OCI-LY7 (cell line): ENCODE measurements around the gene SLC25A30. TPM values are rescaled to one million over a fixed set of nuclear protein-coding genes. Genes with fewer than 3 reads are reported as not detected.
"Not testable (repeated sequence)": the region's sequence is repeated elsewhere in the genome, so short reads cannot be mapped to it uniquely, and the experiment has no call there.

Source experiments
- BruUV-seq: library from RNA; stranded (reverse); fragments of 400-500 nt; replicated peaks from 2 replicates; lab custom pipeline; 2021; lab: Mats Ljungman, UMichigan
- CTCF ChIA-PET: fragments of 300-600 bp; sonication (Branson Sonifier 250); formaldehyde crosslinking; loops from one replicate; lab custom pipeline; 2022; ENCODE audit warnings: antibody characterized with exemption; ENCODE audit not compliant: unreplicated experiment; lab: Charles Lee
- POLR2A ChIA-PET: fragments of 300-600 bp; sonication (Branson Sonifier 250); formaldehyde crosslinking; loops from one replicate; lab custom pipeline; 2022; ENCODE audit warnings: antibody characterized with exemption; lab: Charles Lee
- DNase-seq: peaks from one replicate; pipeline ENCODE4 v3.0.0-alpha.2; 2015; ENCODE audit warnings: low spot score
- H2AFZ ChIP-seq: fragments of 200-600 bp; sonication (generic), shearing (Covaris generic); 2 replicates; pipeline ENCODE4 v1.6.1; 2014; ENCODE audit warnings: mild to moderate bottlenecking, antibody characterized with exemption, low read length, moderate library complexity
- H3K27ac ChIP-seq: fragments of 200-600 bp; sonication (generic); 2 replicates; pipeline ENCODE4 v1.5.1; 2014; ENCODE audit warnings: mixed run types, low read depth, mild to moderate bottlenecking, moderate library complexity, low read length, inconsistent platforms; ENCODE audit not compliant: poor library complexity, severe bottlenecking
- H3K36me3 ChIP-seq: fragments of 200-600 bp; sonication (generic); 2 replicates; pipeline ENCODE4 v1.6.1; 2014; ENCODE audit warnings: mild to moderate bottlenecking, antibody characterized with exemption, low read length, moderate library complexity, mixed read lengths; ENCODE audit not compliant: insufficient read depth
- H3K4me1 ChIP-seq: fragments of 200-600 bp; sonication (generic); 2 replicates; pipeline ENCODE4 v1.5.1; 2014; ENCODE audit warnings: mild to moderate bottlenecking, low read length; ENCODE audit not compliant: insufficient read depth, poor library complexity, severe bottlenecking
- H3K4me2 ChIP-seq: fragments of 200-600 bp; sonication (generic); 2 replicates; pipeline ENCODE4 v1.6.1; 2014; ENCODE audit warnings: mild to moderate bottlenecking, low read length
- H3K4me3 ChIP-seq: fragments of 200-600 bp; sonication (generic); 2 replicates; pipeline ENCODE4 v1.5.1; 2014; ENCODE audit warnings: mild to moderate bottlenecking, low read depth, low read length; ENCODE audit not compliant: poor library complexity, severe bottlenecking
- H3K79me2 ChIP-seq: fragments of 200-600 bp; sonication (generic); 2 replicates; pipeline ENCODE4 v1.6.1; 2016; ENCODE audit warnings: low read depth, mild to moderate bottlenecking, low read length, moderate library complexity, mixed read lengths; ENCODE audit not compliant: insufficient read depth
- H3K9me2 ChIP-seq: fragments of 200-600 bp; sonication (generic); 2 replicates; pipeline ENCODE4 v1.6.1; 2016; ENCODE audit warnings: mild to moderate bottlenecking, low read length, mixed read lengths; ENCODE audit not compliant: insufficient read depth
- H3K9me3 ChIP-seq: fragments of 200-600 bp; sonication (generic); 2 replicates; pipeline ENCODE4 v1.6.1; 2014; ENCODE audit warnings: mild to moderate bottlenecking, mixed run types, low read length, mixed read lengths
- H4K20me1 ChIP-seq: fragments of 200-600 bp; sonication (generic); 2 replicates; pipeline ENCODE4 v1.6.1; 2014; ENCODE audit warnings: mild to moderate bottlenecking, antibody characterized with exemption, low read length, moderate library complexity, mixed read lengths; ENCODE audit not compliant: insufficient read depth
- CTCF ChIP-seq: fragments of 200-600 bp; sonication (generic); conservative IDR thresholded peaks from 2 replicates; pipeline ENCODE4 v1.5.1; 2014; ENCODE audit warnings: mild to moderate bottlenecking, antibody characterized with exemption, low read length, moderate library complexity, mixed read lengths
- EZH2phosphoT487 ChIP-seq: fragments of 200-600 bp; sonication (generic); IDR thresholded peaks from 2 replicates; pipeline ENCODE4 v1.6.1; 2018; ENCODE audit warnings: low read depth, borderline replicate concordance, mild to moderate bottlenecking, mixed run types, antibody characterized with exemption, low read length, moderate library complexity, mixed read lengths
- intact Hi-C: fragments of 100-400 bp; cut with micrococcal nuclease; formaldehyde crosslinking; loops from one replicate; pipeline ENCODE4 v1.10.0; 2022; ENCODE audit not compliant: unreplicated experiment
- total RNA-seq, 2 experiments: library from RNA; depleted of rRNA in 1 of 2; stranded (reverse); fragments of >200 nt in 1 of 2; shearing (Covaris generic) in 1 of 2; gene quantifications; 2 replicates each; pipeline ENCODE4 v1.2.3, GENCODE V29; 2014 to 2022

SLC25A30 gene
- total RNA-seq, 2 experiments from 2014 or later = 0.78 to 1.5 TPM

- no peak overlapping the region for H3K27ac ChIP-seq
- no peaks in the 10 kb centered on the region for H3K79me2 ChIP-seq
- no peaks in the 10 kb centered on the region for H3K9me2 ChIP-seq
- TF ChIP-seq CTCF = no peak
- no peak overlapping the region for H2AFZ ChIP-seq
- no peaks in the 10 kb centered on the region for H4K20me1 ChIP-seq
- intact Hi-C loops = no loop called here
- BruUV-seq = no TSS peak
- no peak overlapping the region for H3K4me2 ChIP-seq
- ChIA-PET CTCF (no interaction called here), POLR2A (no interaction called here)
- H3K36me3 ChIP-seq = no peaks in the 10 kb centered on the region
- no peak overlapping the region for H3K4me3 ChIP-seq
- DNase-seq = no peak
- no peaks in the 10 kb centered on the region for H3K4me1 ChIP-seq
- H3K9me3 ChIP-seq = no peaks in the 10 kb centered on the region
These were observed 15.2 kb upstream of the SLC25A30 start for GRCh38 chr13:45433381-45433790.

GRCh38 chr13:45432737-45433380, 14.7 kb upstream of the SLC25A30 start:
- Histone ChIP-seq H2AFZ (no peak overlapping the region), H3K9me3 (no peaks in the 10 kb centered on the region), H3K79me2 (no peaks in the 10 kb centered on the region), H3K4me1 (no peaks in the 10 kb centered on the region), H3K27ac (no peak overlapping the region), H3K9me2 (no peaks in the 10 kb centered on the region), H3K36me3 (no peaks in the 10 kb centered on the region), H3K4me2 (no peak overlapping the region), H4K20me1 (no peaks in the 10 kb centered on the region), H3K4me3 (no peak overlapping the region)
- ChIA-PET CTCF (no interaction called here), POLR2A (interaction anchor here (0.6 kb wide), 1 partner anchor 127 kb away, joined by 4 read pairs; no protein-coding TSS in a partner anchor)
- DNase-seq = no peak
- intact Hi-C loops = no loop called here
- no TSS peak for BruUV-seq
- no peak for TF ChIP-seq EZH2phosphoT487
- TF ChIP-seq CTCF = no peak

- DNase-seq, H3K79me2 ChIP-seq, BruUV-seq, H3K4me2 ChIP-seq, H3K4me1 ChIP-seq, H3K36me3 ChIP-seq, H3K27ac ChIP-seq, intact Hi-C loops, H3K9me3 ChIP-seq, H3K9me2 ChIP-seq, H3K4me3 ChIP-seq, H2AFZ ChIP-seq, CTCF ChIA-PET, H4K20me1 ChIP-seq: not testable (repeated sequence)
- POLR2A ChIA-PET = interaction anchor here (1.1 kb wide), 1 partner anchor 35 kb away, joined by 4 read pairs; no protein-coding TSS in a partner anchor
These were observed 8.1 kb upstream of the SLC25A30 start for GRCh38 chr13:45426056-45426841.
